Endometrium (tissue), 2 donors: ENCODE data around the gene DYNLT1.
"Not testable (repeated sequence)": the region's sequence is repeated elsewhere in the genome, so short reads cannot be mapped to it uniquely, and the experiment has no call there.

Experiments
- FAIRE-seq: peaks from 2 replicates; lab custom pipeline; 2012; peaks lifted over from hg19 to GRCh38; lab: Jason Lieb, UNC
- donor health status: control.
- donor health status: control.

Gene DYNLT1

GRCh38 chr6:158663625-158664165, 19.2 kb upstream of the DYNLT1 start:
- no peak for FAIRE-seq

DNA sequence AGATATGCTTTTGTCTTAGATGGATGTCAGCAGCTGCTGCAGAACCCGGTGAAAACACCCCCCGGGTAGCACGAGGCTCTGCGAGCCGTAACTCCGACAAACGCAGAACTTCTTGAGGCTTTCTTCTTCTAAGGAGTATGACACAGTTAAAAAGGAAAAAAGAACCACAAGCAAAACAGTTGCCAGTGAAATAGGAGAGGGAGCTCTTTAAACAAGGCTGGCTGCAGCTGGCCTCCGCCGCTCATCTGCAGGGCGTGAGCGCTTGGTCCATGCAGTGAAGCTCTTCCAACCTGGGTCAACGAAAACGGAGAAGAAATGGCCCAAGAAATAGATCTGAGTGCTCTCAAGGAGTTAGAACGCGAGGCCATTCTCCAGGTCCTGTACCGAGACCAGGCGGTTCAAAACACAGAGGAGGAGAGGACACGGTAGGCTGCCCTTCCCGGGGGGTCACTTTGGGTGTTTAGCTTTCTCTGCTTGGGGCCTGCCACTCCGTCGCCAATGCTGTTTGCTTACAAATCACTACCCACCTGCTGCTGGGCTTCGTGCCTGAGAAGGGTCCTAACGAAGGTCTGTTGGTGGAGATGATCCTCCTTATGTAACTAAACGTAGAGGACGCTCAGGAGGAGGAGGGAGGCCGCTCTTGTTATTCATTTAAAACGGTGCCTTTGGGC, 18.5 kb upstream of the DYNLT1 start:
- FAIRE-seq, result no peak

- FAIRE-seq, result no peak
Measured at GRCh38 chr6:158662607-158662953, 18.0 kb upstream of the DYNLT1 start.

GRCh38 chr6:158661156-158661685, 16.7 kb upstream of the DYNLT1 start:
- FAIRE-seq, result no peak

DNA sequence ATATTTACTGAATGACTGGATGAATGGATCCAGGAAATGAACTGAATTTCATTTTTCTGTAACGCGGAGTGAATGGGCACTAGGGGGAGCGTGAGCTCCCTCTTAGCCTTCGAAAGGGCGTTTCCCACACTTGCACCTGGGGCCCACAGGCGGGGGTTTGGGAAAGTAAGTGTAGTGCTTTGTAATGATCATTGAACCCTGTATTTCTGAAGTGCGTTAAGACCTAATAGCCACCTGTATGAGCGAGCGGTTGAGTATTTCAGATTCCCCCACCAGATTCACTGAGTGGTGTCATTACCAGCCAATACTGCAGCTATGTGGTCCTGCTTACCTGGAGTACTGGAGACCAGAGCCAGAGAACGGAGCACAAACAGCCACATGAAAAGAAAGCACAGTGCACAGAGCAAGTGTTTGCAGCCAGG, 15.8 kb upstream of the DYNLT1 start:
- FAIRE-seq, result no peak

- not testable (repeated sequence) for FAIRE-seq
Measured at GRCh38 chr6:158656986-158657385, 12.4 kb upstream of the DYNLT1 start.

DNA sequence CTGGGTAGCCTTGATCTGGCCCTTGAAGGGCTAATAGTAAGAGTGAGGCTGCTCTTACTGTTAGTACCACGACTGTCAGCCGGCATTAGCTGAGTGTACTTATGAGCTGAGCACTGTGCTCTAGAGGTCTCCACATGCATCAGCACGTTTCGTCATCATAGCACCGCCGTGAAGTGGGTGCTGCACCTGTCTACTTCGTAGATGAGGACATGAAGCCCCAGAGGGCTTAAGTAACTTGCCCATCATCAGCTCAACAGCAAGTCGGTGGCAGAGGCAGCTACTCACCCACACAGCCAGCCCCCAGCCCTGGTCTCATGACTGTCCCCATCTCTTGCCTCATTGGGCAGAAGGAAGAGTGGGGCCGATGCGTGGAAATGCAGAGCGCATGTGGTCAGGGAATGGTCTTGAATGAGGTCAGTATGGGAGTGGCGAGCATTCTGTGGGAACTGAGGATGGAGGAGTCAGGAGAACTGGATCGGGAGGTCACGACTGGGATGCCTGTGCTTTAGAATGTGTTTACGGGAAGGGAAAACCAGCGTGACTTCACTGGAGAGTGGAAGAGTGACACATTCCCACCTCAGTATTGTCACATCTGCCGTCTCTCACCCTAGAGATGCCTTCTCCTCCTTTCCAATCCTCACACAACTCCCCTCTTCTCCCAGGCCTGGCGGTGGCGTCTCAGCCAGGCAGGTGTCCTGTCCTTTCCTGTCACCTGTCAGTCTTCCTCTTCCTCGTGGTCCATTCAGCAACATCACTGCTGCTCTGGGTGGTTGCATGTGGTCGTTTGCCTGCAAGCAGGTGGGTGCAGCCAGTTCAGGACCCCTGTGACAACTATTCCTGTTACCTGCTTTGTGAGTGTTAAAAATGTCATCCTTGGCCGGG, 11.3 kb upstream of the DYNLT1 start:
- FAIRE-seq, result no peak

DNA sequence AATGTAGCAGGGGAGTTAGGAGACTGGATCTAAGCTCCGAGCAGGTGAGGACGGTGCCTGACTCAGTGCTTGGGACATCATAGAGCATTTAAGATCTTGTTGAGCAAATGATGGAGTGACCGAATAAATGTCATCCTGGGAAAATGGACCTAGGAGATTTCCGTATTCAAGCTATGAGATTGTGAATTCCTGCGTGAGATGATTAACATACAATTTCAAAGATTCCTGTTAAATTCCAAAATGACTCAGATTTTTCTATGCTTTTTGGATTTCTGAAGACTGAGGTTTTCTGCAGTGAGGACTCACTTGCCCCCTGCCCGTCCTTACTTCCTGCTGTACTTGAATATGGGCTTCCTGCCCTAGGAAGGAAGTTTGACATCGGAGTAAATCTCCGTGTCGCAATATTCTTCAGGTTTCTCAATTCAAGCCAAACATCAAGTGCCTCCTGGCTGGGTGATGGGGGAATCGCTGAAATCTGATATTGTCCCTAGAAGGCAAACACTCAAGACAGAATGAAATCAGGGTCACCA, 10.5 kb upstream of the DYNLT1 start:
- FAIRE-seq, result no peak

- no peak for FAIRE-seq
Measured at GRCh38 chr6:158654498-158654897, 10.0 kb upstream of the DYNLT1 start.

- no peak for FAIRE-seq
Measured at GRCh38 chr6:158653577-158654354, 9.2 kb upstream of the DYNLT1 start.

- not testable (repeated sequence) for FAIRE-seq
Measured at GRCh38 chr6:158651981-158652737, 7.6 kb upstream of the DYNLT1 start.

DNA sequence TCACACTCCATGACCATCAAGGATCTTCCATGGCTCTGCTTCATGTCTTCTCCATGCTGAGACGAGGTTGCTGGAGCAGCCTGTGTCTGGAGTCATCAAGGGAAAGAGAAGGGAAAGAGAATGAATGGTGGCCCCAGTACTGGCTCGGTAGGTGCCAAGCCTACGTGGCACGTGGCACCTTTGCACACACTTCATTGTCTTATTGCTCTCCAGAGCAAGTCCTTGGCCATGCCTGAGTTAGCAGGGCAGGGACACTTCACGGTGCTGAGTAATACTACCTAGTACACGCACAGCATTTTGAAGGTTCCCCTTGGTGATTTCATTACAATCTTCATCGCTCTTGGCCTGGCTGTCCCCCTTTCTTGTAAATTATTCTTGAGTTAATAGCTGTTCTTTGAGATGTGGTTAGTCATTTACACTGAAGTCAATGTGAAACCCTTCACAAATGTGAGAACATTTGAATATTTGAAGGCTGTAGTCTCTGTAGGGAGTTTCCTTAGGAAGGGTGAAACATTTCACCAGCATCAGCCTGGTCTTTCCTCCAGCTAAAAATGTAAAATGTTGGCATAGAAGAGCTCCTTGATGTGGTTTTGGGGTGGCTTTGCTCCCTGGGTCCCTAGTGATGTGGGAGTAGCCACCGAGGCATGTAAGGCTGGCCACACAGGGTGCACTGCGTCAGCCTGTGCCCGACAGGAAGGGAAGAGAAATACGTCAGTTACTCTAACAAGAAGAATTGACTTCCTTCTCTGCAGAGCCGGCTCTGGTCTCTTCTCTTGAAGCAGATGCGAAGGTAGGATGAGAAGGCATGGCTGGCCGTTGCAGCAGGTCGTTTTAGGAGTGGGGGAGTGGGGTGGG, 5.0 kb upstream of the DYNLT1 start, which contains the start of gene SYTL3:
SYTL3 (plus strand) TSS at position 766 of the 855 bp plus-strand sequence. CDS start 13,215 bp downstream, outside the sequence.
- no peak for FAIRE-seq

DNA sequence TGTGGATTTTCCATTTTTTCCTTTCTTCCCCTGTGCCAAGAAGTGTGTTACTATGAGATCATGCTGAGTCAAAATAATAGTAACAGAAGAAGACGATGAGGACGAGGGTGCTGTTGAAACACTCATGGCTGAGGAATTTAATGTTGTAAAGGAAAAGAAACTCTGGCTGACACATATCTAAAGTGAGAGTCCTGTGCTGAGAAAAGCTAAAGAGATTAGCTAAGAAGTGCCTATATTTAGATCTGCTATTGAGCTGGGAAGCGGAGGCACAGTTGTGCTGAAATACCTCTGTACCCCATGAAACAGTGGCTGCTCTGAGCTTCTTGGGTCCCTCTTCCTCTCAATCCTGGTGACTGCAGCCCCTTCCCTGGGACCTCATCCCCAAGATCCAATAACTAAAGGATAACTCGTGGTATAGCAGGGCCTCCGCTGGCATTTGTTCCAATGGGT, 4.2 kb upstream of the DYNLT1 start:
- FAIRE-seq, result no peak

- FAIRE-seq, result no peak
Measured at GRCh38 chr6:158647501-158647900, 3.0 kb upstream of the DYNLT1 start.

GRCh38 chr6:158646023-158646910, 1.7 kb upstream of the DYNLT1 start:
- FAIRE-seq, result no peak

DNA sequence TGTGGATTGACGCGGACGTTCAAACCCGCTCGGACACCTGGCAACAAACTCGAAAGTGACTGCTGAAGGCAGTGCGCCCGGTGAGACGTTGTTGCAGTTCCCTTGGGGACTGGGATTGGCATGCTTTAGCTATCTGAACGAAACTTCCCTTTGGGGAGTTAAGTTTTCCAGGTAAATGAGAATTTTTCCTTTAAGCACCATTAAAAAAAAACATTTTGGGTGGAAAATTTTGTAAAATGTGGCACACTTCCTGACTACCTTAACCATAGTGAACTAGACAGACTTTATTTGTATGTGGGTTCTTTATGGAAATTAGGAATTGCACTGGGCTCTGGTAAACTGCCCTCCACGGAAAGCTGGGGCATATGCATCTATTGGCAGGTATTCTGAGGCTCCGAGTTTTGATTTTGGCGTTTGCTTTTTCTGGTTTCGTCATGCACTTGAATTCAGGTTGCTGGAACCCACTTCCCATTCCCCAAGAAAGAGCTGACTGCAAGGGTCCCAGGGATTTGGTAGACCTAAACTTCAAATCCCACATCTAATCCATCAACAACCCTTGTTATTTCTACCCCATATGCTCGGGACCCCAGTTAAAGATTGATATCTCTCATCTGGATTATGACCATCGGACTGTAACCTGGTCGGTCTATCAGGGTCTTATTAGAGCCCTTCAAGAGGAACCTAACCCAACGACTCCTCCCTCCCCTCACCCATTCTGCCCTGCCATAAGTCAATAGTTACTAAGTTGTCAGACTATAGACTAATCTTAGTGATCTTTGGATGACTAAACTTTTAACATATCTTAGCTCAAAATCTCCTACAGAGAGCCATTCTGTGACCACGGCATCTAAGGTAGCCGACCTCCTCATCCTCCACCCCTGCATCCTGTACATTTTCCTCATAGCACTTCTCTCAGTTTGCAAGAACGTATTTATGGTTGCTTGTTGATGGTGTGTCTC, 800 bp upstream of the DYNLT1 start:
- FAIRE-seq, result no peak

GRCh38 chr6:158643836-158644230, 710 bp downstream of the DYNLT1 start:
- no peak for FAIRE-seq

DNA sequence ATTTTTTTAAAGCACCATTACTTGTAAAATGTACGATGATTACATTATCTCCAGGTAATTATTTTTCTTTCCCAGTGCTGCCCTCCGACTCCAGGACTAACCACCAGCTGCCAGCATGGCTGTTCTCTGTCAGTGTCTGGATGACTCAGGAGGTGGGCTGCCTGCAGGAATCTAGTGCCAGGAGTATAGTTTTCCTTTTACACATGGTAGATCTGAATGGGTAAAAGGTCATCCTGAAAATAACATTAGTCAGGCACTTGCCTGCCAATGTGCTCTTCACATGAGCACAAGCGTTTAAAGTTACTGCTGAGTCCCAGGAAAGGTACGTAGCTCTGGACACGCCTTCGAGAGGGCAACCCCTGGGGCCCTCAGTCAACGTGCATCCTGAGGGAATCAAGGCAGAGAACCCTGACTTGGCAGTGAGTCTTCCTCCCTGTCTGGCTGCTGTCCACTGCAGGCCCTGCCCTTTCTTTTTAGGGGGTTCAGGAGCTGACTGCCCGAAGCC, 2.4 kb downstream of the DYNLT1 start:
- no peak for FAIRE-seq
